ENCODE data around the gene IFNLR1. TPM values are rescaled to one million over a fixed set of nuclear protein-coding genes. Genes with fewer than 3 reads are reported as not detected.

Gene IFNLR1
- total and polyA plus RNA-seq, 12 donors, result 1.8 to 11.5 (median 3.9) TPM

- Histone ChIP-seq H3K27me3 (no peaks in the 10 kb centered on the region), H3K9me3 (replicated peaks in 1 of 3) (no peaks in the 10 kb centered on the region), H3K27ac (no peak overlapping the region), H3K4me1 (replicated peaks in 1 of 2) (no peaks in the 10 kb centered on the region), H3K4me3 (no peak overlapping the region), H3K36me3 (replicated peaks in 1 of 2) (no peaks in the 10 kb centered on the region)
- no peak for DNase-seq
- intact Hi-C loops (cut with DNase I), result no loop called here
- 88 to 95% (median 92%) methylated on average over 2 of the region's 2 CpGs for WGBS, 4 donors
- TF ChIP-seq CTCF (IDR thresholded peaks at IDR 0.05) (no peak), POLR2A (IDR thresholded peaks at IDR 0.05) (no peak)
These were observed 37.0 kb upstream of the IFNLR1 start for GRCh38 chr1:24224086-24224485.

- H3K4me3 ChIP-seq, result no peak overlapping the region
- intact Hi-C loops (cut with DNase I), result no loop called here
- DNase-seq, result no peak
- H3K9me3 ChIP-seq (replicated peaks in 1 of 3), result no peaks in the 10 kb centered on the region
- WGBS, 4 donors, result 68 to 81% (median 77%) methylated on average over 1 of the region's 1 CpG
- TF ChIP-seq CTCF (IDR thresholded peaks at IDR 0.05), result no peak
- no peak for TF ChIP-seq POLR2A (IDR thresholded peaks at IDR 0.05)
- no peaks in the 10 kb centered on the region for H3K36me3 ChIP-seq (replicated peaks in 1 of 2)
- H3K4me1 ChIP-seq (replicated peaks in 1 of 2), result no peaks in the 10 kb centered on the region
- H3K27ac ChIP-seq, result no peak overlapping the region
- H3K27me3 ChIP-seq, result no peaks in the 10 kb centered on the region
These were observed 35.7 kb upstream of the IFNLR1 start for GRCh38 chr1:24222793-24223192.

- H3K4me3 ChIP-seq, result no peak overlapping the region
- no peaks in the 10 kb centered on the region for H3K9me3 ChIP-seq (replicated peaks in 1 of 3)
- H3K27me3 ChIP-seq, result no peaks in the 10 kb centered on the region
- no peaks in the 10 kb centered on the region for H3K4me1 ChIP-seq (replicated peaks in 1 of 2)
- WGBS, 4 donors, result 57 to 70% (median 63%) methylated on average over 8 to 9 of the region's 9 CpGs
- TF ChIP-seq POLR2A (IDR thresholded peaks at IDR 0.05) (no peak), CTCF (IDR thresholded peaks at IDR 0.05) (no peak)
- DNase-seq, result no peak
- H3K27ac ChIP-seq, result no peak overlapping the region
- no peaks in the 10 kb centered on the region for H3K36me3 ChIP-seq (replicated peaks in 1 of 2)
- intact Hi-C loops (cut with DNase I), result no loop called here
These were observed 35.0 kb upstream of the IFNLR1 start for GRCh38 chr1:24222008-24222605.

GRCh38 chr1:24221246-24221645 lies 34.2 kb upstream of the IFNLR1 start:
- TF ChIP-seq POLR2A (IDR thresholded peaks at IDR 0.05) (no peak), CTCF (IDR thresholded peaks at IDR 0.05) (no peak)
- H3K27ac ChIP-seq, result no peak overlapping the region

More at GRCh38 chr1:24221246-24221645, 34.2 kb upstream of the IFNLR1 start:
- intact Hi-C loops (cut with DNase I), result no loop called here
- 58 to 83% (median 72%) methylated on average over 2 of the region's 2 CpGs for WGBS, 4 donors
- H3K4me3 ChIP-seq, result no peak overlapping the region
- H3K36me3 ChIP-seq (replicated peaks in 1 of 2), result no peaks in the 10 kb centered on the region
- H3K4me1 ChIP-seq (replicated peaks in 1 of 2), result no peaks in the 10 kb centered on the region
- no peaks in the 10 kb centered on the region for H3K27me3 ChIP-seq
- H3K9me3 ChIP-seq (replicated peaks in 1 of 3), result no peaks in the 10 kb centered on the region
- DNase-seq, result no peak
